Measurements from ENCODE around the gene ZNF280C. TPM values are rescaled to one million over a fixed set of nuclear protein-coding genes. Genes with fewer than 3 reads are reported as not detected.
"Not testable (repeated sequence)": the region's sequence is repeated elsewhere in the genome, so short reads cannot be mapped to it uniquely, and the experiment has no call there.

Gene ZNF280C
- total RNA-seq, 1 donor from 2014 or later = 6.0 TPM

DNA sequence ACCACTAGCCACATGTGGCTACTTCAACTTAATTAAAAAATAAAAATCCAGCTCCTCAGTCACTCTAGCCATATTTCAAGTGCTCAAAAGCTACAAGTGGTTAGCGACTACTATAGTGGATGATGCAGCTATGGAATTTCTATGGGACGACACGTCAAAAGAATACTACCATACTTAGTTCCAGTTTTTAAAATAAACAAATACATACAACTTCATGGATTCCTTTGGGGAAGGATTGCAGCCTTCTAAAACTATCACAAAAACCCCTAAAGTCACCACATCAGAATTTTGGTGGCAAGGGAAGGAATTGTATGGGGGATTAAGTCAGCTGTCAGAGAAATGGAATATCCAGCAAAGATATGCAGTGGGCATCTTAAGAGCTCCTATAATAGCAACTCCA, 6.5 kb downstream of the ZNF280C start:
- DNase-seq (ENCODE audit: low read depth) = no peak

DNA sequence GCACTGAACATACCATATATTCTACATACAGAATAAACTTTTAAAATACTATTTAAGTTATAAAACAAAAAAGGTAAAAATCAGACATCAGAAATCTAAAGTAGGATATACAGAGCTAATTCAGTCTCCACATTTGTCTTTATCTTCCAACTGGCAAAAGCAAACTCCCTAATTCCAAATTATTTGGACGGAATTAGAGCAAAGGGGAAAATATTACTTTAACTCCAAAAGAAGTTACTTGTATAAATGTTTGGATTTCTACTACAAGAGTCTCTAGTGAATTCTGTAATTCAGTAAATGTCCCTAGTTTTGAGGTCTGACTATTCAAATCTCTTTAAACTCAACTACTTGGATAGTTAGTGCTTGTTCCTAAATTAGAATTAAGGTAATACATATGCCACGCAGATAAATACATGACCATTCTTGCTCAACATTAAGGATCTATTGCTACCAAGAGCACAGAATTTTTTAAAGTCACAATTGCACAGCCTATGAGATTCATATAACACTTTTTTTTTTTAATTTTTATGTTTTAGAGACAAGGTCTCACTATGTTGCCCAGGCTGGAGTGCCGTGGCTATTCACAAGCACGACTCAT, 7.3 kb downstream of the ZNF280C start:
- DNase-seq (ENCODE audit: low read depth) = no peak

DNA sequence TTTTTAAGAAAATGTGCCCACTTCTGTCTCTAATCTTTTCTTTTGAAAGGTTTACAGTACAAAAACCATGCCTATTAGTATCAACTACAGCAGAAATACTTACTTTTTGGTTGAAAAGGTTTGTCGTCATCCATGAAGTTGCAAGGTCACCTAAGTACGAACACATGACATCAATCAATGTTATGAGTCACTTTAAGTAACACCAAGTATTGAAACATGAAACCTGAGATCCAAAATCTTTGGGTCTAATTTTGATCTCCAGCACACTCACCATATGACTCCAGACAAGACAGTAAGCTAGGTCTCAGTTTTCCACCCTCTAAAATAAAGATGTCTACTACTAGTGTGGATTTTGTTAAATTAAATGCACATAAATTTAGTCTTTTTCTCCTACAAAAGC, 8.4 kb downstream of the ZNF280C start:
- DNase-seq (ENCODE audit: low read depth) = no peak

DNA sequence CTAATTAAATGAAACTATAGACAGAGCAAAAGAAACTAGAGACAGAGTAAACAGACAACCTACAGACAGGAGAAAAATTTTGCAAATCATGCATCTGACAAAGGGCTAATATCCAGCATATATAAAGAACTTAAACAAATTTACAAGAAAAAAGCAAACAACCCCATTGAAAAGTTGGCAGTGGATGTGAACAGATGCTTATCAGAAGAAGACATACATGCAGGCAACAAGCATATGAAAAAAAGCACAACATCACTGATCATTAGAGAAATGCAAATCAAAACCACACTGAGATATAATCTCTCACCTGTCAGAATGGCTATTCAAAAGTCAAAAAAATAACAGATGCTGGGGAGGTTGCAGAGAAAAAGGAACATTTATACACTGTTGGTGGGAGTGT, 14.8 kb downstream of the ZNF280C start:
- no peak for DNase-seq (ENCODE audit: low read depth)

DNA sequence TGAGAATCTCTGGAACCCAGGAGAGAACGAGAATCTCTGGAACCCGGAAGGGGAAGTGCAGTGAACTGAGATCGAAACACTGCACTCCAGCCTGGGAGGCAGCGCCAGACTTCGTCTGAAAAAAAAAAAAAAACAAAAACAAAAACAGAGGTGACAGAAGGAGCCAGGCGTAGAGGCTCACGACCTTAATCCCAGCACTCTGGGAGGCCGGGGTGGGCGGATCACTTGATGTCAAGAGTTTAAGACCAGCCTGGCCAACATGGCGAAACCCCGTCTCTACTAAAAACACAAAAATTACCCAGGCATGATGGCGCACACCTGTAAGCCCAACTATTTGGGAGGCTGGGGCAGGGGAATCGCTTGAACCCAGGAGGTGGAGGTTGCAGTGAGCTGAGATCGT, 17.0 kb downstream of the ZNF280C start:
- no peak for DNase-seq (ENCODE audit: low read depth)

DNA sequence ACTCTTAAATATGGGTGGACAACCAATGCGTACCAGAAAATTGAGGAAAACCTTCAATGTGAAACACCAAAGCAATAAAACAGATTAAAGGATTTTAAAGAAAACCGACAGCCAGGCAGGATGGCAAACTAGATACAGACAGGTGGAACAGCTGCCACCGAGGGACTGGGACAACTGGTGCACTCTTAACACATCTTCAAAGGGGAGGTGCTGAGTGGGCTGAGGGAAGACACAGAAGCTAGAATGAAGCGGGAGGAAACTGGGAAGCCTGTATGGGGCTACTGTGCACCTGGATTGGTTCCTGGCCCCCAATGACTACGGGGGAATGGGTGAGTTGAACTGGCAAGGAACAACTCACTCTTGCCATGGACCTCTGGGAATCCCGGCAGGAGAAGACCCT, 20.7 kb downstream of the ZNF280C start:
- no peak for DNase-seq (ENCODE audit: low read depth)

DNA sequence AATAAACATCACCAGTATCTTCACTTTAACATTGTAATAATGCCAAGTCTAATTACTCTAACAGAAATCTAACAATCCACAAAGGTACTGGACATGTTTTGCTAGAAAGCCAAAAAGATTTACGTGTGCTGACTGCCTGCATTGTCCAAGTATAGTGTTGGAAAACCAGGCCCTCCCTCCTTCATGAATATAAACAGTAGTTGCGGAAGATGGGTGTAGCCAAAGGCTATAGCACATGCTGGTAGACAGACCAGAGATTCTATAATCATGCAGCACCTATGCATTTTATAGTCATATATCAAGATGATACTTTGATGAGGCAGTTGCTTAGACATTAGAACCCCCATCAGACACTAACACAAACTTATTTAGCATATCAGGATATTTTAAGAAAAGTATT, 22.6 kb downstream of the ZNF280C start:
- DNase-seq (ENCODE audit: low read depth) = no peak

DNA sequence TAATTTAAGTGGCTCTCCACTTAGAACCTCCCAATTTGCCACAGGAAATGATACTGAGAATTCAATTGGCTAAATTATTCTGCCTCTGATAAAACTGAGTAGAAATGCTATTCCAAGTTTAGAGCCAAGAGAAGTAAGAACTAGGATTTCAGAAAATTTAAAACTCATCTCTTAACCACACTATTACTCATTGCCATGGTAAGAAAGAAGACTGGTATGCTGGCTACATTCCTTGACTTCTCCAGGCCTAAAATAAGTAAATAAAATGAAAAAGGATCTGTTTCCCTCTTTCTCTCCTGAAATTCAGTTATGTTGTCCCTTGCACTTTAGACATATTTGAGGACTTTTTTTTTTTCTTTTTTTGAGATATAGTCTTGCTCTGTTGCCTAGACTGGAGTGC, 23.3 kb downstream of the ZNF280C start:
- DNase-seq (ENCODE audit: low read depth) = peak; percentile 62

DNA sequence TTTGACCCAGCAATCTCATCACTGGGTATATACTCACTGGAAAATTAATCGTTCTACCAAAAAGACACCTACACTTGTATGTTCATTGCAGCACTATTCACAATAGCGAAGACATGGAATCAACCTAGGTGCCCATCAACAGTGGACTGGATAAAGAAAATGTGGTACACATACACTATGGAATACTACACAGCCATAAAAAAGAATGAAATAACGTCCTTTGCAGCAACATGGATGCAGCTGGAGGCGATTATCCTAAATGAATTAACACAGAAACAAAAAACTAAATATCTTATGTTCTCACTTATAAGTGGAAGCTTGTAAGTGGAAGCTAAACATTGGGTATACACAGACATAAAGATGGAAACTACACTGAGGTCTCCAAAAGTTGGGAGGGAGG, 37.5 kb downstream of the ZNF280C start:
- DNase-seq (ENCODE audit: low read depth) = not testable (repeated sequence)

DNA sequence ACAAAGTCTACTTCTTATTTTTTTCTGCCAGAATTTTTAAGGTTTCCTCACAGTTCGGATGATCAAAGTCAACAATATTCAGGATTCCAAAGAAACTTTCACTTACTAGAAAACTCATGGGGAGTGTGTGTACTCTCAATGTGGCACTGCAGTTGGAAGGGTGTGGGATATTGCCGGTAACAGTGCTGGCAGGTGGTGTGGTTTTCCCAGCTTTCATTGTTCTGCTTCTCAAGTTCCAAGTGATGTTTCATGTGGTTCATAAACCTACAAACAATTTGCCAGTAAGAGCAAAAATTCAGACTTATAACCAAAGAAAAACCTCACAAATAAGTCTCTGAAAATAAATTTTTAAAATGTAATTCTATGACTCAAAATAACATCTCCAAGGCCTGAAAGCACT, 39.8 kb downstream of the ZNF280C start:
- no peak for DNase-seq (ENCODE audit: low read depth)

DNA sequence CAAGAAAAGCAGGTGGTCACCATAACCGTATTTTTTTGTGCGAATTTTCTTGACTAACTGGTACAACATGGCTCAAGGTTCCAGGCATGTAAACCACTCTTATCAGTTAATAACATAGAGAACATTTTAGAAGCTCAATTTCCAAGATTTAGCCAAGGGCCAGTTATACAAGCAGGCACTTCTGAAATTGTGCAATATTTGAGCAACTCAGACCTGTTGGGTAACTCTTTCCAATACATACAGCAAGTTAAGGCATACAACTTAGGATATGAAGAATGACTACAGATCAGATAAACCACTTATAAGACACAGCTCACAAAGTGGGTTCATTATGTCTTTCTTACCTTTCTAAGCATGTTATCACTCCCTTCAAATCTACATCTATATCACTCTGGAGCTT, 43.9 kb downstream of the ZNF280C start:
- DNase-seq (ENCODE audit: low read depth) = no peak

DNA sequence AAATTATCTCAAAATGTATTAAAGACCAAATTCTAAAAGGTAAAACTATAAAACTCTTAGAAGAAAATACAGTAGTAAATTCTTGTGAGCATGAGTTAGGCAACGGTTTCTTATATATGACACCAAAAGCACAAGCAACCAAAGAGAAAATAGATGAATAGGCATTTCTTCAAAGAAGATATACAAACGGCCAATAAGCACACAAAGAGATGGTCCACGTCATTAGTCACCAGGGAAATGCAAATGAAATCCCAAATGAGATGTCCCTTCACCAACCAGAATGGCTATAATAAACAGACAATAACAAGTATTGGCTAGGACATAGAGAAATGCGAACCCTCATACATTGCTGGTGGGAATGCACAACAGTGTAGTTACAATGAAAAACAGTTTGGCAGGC, 52.4 kb downstream of the ZNF280C start:
- no peak for DNase-seq (ENCODE audit: low read depth)

DNA sequence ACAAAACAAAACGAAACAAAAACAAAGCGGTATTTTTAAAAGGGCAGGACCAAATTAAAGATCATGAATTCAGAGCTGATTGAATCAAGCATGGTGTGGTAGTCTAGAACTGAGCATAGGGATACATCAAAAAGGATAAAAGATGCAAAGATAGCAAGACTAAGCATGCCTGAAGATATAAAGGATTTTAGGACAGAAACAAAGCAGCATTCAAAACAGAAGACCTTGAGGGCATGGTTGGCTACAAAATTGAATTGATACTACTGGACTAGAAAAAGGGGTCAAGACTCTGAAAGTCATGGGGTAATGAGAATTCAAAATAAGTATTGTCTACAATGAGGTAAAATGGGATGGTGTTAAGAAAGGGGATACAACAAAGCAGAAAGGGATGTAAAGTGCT, 55.3 kb downstream of the ZNF280C start:
- DNase-seq (ENCODE audit: low read depth) = no peak

DNA sequence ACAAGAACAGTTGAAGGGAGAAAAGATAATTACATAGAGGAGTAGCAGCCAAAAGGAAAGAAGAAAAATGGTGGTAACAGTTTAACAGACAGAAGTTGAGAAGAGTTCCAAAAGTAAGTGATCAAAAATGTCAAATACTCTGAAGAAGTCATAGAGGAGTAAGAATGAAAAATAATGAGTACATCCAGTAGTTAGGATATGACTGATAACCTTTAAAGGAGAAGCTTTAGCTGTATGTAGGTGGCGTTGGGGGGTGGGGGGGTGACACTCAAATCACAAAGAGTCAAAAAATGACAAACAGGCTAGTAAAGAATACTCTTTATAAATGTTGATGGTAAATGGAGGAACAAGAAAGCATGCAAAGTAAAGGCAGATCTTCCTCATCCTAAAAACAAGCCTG, 56.3 kb downstream of the ZNF280C start:
- no peak for DNase-seq (ENCODE audit: low read depth)

DNA sequence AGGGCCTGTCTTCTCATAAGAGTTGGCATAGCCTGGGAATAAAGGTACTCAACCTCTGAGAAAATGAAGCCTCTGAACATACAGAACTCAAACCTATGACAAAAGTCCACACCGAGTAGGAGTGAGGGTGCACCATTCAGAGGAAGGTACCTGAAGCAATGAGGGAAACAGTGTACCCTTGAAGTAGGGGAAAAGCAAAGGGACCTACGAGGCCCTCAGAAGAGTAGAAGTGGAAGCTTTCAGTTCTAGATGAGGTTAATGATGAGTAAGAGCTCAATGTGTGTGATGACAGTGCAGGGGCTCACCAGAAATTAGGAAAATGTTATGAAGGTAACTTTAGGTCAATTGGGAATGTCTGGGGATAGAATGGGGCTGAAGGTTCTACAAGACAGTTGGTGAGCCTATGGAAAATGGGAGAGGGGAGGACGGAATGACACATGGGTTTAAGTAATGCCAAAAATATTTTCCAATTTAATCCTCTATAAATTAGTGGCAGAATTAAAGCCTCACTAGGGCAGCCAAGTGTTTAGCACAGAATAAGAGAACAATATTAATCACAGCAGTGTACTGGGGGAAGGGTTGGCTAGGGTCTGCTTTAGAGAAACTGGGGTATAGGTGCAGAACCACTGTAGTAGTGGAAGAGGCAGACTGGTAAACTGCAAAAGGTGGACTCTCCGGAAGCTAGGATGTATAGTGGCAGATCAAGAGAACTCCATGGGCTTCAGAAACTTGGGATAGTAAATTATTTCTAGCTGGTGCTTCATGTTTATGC, 57.1 kb downstream of the ZNF280C start:
- no peak for DNase-seq (ENCODE audit: low read depth)

DNA sequence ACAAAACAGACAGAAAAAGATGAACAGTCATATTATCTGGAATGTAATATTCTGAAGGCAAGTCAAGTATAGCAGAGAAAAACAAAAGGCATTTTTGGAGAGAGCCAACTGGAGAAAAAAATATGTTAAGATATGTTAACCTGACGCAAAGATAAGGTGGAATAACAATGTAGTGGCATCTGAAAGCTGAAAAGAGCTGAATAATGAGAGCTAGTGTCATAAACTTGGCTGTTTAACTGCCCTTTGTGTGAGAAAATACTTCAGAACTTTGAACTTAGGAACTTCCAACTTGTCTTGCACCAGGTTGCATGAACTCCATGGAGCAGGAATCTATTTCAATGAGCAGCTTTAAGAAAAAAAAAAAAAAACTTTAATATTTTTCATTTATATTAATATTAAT, 64.1 kb downstream of the ZNF280C start:
- DNase-seq (ENCODE audit: low read depth) = no peak

DNA sequence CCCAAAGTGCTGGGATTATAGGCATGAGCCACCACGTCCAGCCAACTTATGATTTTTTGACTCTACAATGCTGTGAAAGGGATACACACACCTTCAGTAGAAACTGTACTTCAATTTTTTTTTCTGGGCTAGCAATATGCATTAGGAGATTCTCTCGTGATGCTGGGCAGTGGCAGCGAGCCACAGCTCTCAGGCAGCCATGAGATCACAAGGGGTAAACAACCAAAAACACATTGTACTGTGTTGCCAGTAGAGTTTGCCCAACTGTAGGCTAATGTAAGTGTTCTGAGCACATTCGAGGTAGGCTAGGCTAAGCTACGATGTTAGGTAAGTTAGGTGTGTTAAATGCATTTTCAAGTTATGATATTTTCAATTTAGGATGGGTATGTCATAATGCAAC, 71.2 kb downstream of the ZNF280C start:
- DNase-seq (ENCODE audit: low read depth) = no peak

DNA sequence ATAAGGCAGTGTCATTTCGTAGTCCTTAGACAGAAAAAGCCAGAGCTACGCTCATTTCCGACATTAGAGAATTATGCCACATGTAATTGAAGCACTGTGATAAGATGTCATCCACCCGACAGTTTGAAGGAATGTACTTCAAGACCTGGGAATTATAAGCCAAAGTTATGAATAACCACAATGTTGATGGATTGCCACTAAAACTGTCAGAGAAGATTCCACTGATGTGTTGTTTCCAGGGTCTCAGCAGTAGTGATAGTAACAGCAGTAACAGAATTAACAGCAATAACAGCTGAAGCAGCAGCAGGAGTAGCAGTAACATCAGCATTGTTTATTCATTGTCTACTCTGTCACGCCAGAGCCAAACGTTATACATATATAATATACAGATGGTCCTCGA, 72.2 kb downstream of the ZNF280C start:
- no peak for DNase-seq (ENCODE audit: low read depth)

DNA sequence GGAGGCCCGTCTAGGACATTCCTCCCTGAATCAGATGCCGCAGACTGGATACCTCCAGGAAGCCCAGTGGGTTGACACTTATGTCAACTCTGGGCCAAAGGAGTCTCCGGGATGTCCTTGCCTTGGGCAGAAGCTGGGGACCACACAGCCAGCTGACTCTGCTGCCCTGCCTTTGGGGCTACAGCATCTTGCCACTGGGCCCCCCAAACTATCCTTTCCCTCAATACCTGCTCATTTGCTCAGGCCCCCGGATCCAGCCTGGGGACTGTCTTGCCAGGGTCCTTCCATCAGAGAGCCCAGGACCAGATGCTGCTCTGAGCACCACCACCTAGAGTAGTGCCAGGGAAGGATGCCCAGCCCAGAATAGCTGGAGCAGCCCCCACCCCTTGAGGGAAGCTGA, 77.9 kb downstream of the ZNF280C start:
- no peak for DNase-seq (ENCODE audit: low read depth)

DNA sequence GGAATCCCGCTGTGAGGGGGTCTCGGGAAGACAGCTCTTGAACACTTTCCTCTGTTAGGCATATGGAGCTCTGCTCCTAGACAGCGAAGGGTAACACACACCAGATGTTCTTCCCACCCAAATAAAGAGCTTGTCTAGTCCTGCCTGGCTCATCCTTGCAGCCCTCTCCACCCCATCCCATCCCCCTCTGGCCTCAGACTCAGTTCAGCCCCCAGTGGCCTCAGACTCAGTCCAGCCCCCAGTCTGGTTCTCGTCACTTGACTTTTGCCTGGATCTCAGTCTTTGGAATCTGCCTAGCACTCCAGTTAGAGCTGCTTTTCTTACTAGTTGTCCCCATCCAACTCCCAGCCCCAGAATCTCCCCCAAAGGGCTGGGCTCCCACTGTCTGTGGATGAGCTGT, 82.0 kb downstream of the ZNF280C start:
- DNase-seq (ENCODE audit: low read depth) = no peak

DNA sequence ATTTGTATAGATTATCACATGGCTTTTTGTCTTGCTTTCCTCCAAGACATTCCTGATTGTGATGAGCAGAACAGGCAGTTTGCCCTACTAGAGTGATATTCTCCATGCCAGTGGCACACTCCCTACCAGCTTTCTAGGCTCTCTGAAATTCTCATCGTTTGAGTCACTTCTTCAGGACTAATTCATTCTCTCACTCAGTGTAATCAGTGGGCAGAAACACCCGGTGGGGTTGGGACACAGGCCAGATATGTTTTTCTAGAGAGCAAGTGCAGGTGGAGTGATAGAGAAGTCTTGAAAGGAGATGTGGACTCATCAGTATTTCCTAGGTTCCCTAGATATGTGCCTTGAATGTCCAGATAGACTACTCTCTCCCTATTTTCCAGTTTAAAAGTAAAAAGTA, 83.8 kb downstream of the ZNF280C start:
- peak; percentile 21 for DNase-seq (ENCODE audit: low read depth)

DNA sequence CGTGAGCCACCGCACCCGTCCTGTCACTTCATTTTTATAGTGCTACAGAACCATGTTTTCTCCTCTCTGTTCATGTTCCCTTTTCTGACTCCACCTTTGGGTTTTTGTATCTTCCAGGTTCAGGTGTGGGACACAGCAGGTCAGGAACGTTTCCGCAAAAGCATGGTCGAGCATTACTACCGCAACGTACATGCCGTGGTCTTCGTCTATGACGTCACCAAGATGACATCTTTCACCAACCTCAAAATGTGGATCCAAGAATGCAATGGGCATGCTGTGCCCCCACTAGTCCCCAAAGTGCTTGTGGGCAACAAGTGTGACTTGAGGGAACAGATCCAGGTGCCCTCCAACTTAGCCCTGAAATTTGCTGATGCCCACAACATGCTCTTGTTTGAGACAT, 84.5 kb downstream of the ZNF280C start:
- DNase-seq (ENCODE audit: low read depth) = no peak

DNA sequence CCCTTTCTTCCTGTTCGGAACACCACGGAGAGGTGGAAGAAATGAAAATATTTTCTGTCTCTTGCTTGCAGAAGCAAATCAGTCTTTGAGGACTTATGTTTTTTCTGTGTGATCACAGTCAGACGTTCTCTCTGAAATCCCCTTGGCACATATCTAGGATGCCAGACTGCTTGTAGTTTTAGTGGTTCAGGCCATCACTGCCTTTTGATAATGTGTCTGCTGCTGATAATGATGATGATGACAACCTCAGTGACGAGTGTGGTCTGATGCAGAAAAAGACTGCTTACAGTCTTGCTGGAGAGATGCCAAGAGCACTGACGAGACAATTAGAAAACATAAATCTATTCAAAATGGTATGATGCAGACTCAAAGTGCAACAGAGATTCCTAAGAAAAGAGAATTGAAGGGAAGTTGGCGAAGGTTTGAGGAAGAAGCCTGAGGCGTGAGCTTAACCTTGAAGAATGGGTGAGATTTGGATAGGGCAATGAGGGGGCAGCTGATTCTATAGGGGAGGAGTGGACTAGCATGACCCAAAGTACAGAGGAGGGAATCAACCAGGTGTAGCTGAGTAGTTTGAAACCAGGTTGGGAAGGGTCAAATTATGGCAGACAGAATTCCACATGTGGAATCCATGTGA, 89.0 kb downstream of the ZNF280C start:
- no peak for DNase-seq (ENCODE audit: low read depth)
